ENCODE results near the gene AFDN. TPM values are rescaled to one million over a fixed set of nuclear protein-coding genes. Genes with fewer than 3 reads are reported as not detected.

Gene AFDN
- total RNA-seq, 1 donor from 2014 or later: 131 TPM

DNA sequence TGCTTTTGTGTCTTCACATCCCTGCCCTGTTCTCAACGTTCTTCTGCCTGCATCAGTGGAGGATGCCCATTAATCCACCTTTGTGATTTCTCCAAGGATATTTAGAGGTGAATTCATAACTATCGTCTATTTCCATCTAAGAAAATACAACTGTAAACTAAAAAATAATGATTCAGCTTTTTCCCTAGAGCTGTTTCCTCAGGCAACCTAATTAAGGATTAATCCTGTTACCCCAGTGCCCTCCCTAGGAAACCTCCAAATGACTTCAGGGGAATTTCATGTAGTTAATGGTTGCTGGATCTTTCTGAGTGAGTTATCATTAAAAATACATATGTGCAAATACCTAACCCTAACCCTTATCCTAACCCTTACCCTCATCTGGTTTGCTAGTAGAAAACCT lies 14.6 kb upstream of the AFDN start:
- no peak for DNase-seq

- no peak for DNase-seq
These were observed 11.3 kb upstream of the AFDN start for GRCh38 chr6:167815296-167815980.

- no peak for DNase-seq
These were observed 9.7 kb upstream of the AFDN start for GRCh38 chr6:167817016-167817415.

DNA sequence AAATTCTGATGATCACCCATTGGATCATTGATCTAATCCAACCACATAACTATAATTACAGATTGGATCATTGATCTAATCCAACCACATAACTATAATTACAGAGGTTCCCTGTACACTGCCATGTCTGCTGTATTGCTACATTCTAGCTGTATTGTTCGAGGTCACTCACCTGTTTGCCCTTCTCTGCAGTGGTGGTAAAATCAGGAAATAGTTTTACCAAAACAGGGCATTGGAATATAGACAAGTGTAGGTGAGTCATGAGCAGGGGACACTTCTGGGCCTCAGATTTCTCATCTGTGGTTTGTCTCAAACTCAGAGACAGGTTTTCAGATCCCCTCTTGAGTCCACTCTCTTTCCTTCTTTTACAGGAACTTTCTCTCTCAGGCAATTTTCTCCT lies 9.0 kb upstream of the AFDN start:
- no peak for DNase-seq

DNA sequence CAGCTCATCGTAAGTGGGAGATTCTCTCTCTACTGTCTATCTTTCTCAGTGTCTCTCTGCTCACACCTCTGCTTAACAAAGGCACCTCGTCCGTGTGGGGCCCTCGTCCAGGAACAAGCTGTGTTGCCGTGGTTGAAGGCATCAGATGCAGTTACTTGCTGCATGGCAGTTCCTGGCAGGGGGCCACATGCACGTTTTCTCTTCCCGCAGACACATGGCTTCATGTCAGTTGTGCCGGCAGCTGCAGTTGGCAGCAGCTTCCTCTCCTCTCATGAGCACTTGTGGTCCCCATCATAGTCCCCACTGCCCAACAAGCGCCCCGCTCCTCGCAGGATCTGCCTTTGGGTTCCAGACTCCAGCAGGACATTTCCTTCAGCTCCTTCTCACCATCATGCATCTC lies 7.1 kb upstream of the AFDN start:
- DNase-seq: no peak

DNA sequence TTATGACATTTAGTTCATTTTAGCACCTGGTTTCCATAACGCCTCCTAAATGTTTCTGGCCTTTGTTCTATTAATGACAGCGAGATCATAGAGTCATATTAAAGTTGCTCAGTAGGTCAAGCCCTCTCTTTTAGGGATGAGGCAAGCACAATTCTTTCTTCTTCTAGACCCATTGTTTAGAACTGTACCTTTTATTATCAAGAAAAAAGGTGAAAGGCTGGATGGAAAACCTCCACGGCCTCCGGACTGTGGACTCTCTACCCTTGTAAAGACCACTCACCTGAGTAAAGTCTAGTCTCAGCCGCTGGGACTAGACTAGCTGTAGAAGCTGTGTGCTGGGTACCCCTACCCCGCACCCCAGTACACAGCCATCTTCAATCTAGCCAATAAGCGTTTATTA lies 6.0 kb upstream of the AFDN start:
- DNase-seq: no peak

DNA sequence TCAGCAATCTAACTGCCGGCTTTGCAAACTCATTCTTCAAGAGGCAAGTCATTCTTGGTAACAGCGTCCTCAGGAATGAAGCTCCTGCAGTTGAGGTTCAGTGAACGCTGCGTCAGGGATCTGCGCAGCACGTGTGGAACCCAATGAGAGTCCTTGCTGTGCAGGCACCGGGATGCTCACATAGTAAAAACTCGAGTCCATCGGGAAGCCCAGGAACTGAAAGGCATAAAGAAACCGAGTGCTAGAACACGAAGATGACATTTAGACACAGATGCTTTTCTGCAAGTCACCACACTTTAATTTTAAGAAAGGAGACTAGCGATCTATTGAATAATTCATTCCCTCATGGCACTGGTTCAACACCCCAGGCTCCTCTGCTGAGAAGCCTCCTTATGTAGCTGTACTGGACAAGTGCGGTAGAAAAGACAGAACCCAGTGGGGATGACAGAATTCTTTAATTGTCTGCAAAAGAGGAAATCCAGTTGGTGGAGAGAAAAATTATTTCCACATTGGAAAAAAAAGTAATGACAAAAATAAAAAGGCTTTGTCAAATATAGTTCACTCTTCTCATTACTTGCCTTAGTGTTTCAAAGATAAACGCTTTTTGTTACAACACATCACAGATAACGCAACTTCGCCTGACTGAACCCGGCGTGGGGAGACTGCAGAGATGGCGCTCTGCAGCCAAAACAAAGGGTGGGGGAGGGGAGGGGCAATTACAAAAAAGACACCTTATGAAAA lies 1.9 kb upstream of the AFDN start:
- peak; percentile 19 for DNase-seq

DNA sequence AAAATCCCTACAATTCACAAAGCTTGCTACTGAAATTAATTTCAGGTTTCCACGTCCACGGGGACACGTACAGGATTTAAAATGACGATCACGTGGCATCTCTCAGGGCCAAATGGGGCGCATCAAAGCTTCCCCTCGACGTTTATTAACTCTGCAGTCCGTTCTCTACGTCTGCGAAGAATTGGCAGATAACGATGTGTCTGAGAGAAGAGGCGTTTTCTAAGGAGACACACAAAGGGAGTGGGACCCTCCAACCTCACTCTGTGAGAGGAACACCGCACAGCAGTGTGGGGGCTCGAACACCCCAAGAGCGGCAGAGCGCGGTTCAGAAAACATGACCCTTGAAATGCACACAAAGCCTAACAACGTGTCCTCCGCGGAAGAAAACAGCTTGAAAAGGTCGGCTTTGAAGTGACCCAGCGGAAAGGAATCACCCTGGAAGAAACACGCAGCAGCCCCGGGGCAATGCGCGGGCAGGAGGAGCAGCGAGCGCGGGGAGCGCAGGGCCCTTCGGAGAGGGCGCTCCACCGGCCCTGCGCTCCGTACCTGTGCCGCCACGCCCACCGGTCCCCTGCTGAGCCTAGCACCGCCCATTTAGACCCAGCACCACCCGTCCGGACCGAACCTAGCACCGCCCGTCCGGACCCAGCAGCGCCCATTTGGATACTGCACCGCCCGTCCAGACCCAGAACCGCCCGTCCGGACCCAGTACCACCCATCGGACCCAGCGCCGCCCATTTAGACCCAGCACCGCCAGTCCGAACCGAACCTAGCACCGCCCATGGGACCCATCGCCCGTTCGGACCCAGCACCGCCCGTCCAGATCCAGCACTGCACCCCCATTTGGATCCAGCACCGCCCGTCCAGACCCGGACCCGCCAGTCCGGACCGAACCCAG lies 1.1 kb upstream of the AFDN start:
- DNase-seq: no peak

- peak; percentile 11 for DNase-seq
These were observed 348 bp upstream of the AFDN start for GRCh38 chr6:167826230-167826895.

- peak; percentile 31 for DNase-seq
These were observed 1.0 kb downstream of the AFDN start for GRCh38 chr6:167827583-167828324.

DNA sequence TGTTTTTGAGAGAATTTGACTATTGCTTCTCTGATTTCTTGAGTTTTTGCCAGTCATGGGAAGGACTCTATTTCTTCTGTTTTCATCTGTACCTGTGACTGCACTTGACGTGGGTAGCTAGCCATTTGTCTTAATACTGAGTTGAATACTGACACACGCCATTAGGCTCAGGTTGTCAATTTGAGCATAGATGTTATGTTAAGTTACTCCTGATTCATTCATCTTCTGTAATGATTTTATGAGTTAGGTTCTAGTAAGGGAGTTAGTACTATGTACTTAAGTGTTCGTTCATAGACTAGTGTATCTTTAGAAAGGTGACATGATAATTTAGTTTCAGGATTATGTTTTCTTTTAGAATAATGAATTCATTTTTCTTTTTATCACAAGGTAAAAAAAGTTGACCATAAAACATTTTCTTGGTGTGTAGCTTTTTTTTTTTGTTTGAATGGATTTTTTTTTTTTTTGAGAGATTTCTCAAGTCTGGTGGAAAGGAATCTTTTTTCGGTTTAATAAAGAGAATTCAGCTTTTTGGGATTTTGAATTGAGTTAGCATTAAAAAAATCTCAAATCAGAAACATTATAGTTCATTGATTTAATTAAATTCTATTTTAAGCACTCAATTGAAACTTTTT lies 1.7 kb downstream of the AFDN start:
- DNase-seq: no peak

DNA sequence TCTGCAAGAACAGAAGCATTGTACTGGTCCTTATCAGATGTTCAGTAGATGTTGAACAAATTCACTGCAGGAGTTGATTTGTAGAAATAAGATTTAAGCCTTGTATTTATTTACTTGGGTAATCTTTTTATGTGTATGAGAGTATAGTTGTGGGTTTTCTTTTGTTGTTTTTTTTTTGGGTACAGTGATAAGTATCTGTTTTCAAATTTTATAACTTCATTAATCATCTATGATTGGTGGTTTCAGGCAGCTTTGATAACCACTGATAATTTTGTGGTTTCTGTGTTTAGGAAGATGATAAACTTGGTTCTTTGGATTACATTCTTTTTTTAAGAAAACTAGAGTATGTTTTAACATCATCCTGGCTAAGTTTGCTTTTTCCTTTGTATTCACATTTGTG lies 2.8 kb downstream of the AFDN start:
- DNase-seq: no peak

DNA sequence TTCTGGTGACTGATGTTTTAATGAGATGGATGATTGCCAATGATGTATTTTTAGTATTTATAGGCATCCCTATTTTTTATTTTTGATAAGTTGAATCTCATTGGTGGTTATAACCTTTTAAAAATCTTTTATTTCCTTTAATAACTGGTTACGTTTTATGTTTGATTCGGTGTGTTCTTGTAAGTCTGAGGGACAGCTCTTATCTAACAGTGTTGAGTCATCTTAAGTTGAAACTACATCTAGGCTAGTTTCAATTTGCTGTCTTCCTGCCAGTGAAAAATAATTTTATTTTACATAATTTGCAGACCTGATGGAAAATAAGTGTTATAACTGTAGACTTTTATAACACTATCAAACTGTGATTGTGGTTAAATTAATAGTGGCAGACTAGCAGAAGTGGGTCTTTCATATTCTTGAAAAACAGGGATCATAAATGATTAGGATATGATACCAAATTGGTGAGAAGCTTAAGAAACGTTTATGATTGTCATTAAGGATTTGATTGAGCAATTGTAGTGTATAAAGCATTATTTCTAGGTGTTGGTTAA lies 4.6 kb downstream of the AFDN start:
- DNase-seq: no peak

DNA sequence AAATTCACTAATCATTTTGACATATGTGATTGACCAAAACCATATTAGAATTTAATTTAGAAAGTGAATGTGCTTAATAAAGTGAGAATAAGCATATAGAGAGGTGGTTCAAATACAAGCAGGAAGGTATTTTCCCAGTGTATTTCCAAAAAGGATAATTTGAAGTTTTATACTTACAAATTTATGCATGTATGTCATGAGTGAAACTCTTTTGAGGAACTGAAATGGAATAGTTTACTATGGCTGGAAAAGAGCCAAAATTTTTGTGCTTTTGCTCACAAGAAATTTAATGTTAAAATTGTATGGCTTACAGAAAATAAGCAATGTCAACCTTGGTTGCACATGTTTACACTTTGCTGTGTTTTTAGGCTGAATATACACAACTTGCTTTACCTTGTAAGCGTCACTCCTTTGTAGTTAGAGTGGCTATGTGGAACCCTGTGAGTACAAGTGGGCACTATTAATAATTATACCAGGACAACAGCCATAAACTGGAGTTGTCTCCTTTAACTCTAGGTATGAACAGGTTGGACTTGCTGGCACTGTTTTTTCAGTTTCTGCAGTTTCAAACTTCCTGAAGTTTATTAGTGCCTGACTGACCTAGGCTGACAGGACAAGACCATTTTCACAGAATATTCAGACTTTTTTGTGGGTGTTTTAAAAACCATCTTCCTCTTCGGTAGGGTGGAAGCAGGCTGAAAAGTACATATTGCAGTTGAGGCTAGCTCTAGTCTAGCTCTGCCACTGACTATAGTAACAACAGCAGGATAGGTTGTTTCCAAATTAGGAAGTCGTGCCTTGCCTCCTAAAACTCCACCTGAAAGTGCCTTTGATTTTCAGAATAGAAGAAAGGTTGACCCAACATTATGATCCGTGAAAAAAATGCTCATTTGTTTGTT lies 6.0 kb downstream of the AFDN start:
- no peak for DNase-seq

- DNase-seq: no peak
These were observed 6.7 kb downstream of the AFDN start for GRCh38 chr6:167833396-167833763.

GRCh38 chr6:167835260-167835659 lies 8.5 kb downstream of the AFDN start:
- no peak for DNase-seq

- DNase-seq: peak; percentile 29
These were observed 10.0 kb downstream of the AFDN start for GRCh38 chr6:167836721-167837120.

- no peak for DNase-seq
These were observed 11.6 kb downstream of the AFDN start for GRCh38 chr6:167838207-167838748.

DNA sequence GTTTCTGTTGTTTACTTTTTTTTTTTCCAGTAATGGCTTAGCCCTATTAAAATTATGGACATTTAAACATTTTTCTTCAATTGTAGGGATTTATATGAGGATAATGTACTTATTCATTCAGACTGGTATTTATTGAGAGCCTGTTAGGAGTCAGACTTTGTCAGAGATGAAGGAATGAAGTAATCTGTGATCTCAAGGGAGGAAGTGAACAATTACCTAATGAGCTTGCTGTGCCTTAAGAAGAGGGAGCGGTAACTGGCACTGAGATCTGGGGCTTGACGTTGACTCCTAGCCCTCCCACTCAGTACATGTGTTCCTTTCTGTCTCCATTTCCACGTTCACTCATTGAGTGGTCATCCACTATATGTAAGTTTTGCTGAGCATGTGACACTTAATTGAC lies 12.6 kb downstream of the AFDN start:
- no peak for DNase-seq

- DNase-seq: no peak
These were observed 13.0 kb downstream of the AFDN start for GRCh38 chr6:167839755-167840154.
